Sigmoid colon (tissue), 4 donors: Measurements from ENCODE around the gene NUTM2E.
A peak's percentile ranks its signal among the peaks of the same experiment; 100 is the strongest.
"Not testable (repeated sequence)": the region's sequence is repeated elsewhere in the genome, so short reads cannot be mapped to it uniquely, and the experiment has no call there.

Experiments
- CTCF ChIP-seq, 4 experiments: fragments of 450-650 bp in 3 of 4; fragments of 200-600 bp in 1 of 4; IDR thresholded peaks; one replicate each; pipeline ENCODE4 v1.5.1; 2016 to 2019; ENCODE audit warnings: antibody characterized with exemption in 4 of 4, mild to moderate bottlenecking in 3 of 4, moderate library complexity in 2 of 4
- EP300 ChIP-seq, 4 donors: sonication (generic); formaldehyde crosslinking; IDR thresholded peaks; one replicate each; pipeline ENCODE4 v1.6.1; 2017; ENCODE audit warnings: antibody characterized with exemption in 4 of 4
- POLR2AphosphoS5 ChIP-seq, 4 donors: sonication (generic); formaldehyde crosslinking; IDR thresholded peaks; one replicate each; pipeline ENCODE4 v1.6.1; 2017; ENCODE audit warnings: antibody characterized with exemption in 4 of 4

GRCh38 chr10:79779310-79779938, 47.1 kb upstream of the NUTM2E start:
- TF ChIP-seq POLR2AphosphoS5, EP300 (IDR thresholded peaks at IDR 0.05): not testable (repeated sequence)
- TF ChIP-seq CTCF (IDR thresholded peaks at IDR 0.05) = peak in 3 of 4 experiments; percentile 29 to 62 (median 44)
